GM21526 (cell line): Measurements from ENCODE around the gene SIRPA.
"Not testable (repeated sequence)": the region's sequence is repeated elsewhere in the genome, so short reads cannot be mapped to it uniquely, and the experiment has no call there.

Experiments
- ATAC-seq: cut with Tn5 transposase; IDR thresholded peaks from one replicate; pipeline ENCODE4 v1.9.1; 2021; ENCODE audit warnings: moderate library complexity; ENCODE audit not compliant: unreplicated experiment, low FRiP score

Gene SIRPA

GRCh38 chr20:1904135-1904534, 8.9 kb downstream of the SIRPA start:
- ATAC-seq = no peak

GRCh38 chr20:1905009-1905408, 9.8 kb downstream of the SIRPA start:
- no peak for ATAC-seq

GRCh38 chr20:1905693-1906092, 10.5 kb downstream of the SIRPA start:
- ATAC-seq = no peak

GRCh38 chr20:1906361-1907051, 11.3 kb downstream of the SIRPA start:
- ATAC-seq = no peak

- no peak for ATAC-seq
Observed at GRCh38 chr20:1907586-1907985, 12.4 kb downstream of the SIRPA start.

GRCh38 chr20:1908191-1908590, 13.0 kb downstream of the SIRPA start:
- no peak for ATAC-seq

GRCh38 chr20:1909097-1909496, 13.9 kb downstream of the SIRPA start:
- ATAC-seq = no peak

GRCh38 chr20:1911536-1911935, 16.3 kb downstream of the SIRPA start:
- ATAC-seq = no peak

- ATAC-seq = no peak
Observed at GRCh38 chr20:1912053-1912452, 16.8 kb downstream of the SIRPA start.

GRCh38 chr20:1912646-1913045, 17.4 kb downstream of the SIRPA start:
- no peak for ATAC-seq

GRCh38 chr20:1915233-1915632, 20.0 kb downstream of the SIRPA start:
- not testable (repeated sequence) for ATAC-seq

- ATAC-seq = no peak
Observed at GRCh38 chr20:1915725-1916124, 20.5 kb downstream of the SIRPA start.

- ATAC-seq = no peak
Observed at GRCh38 chr20:1917786-1918185, 22.6 kb downstream of the SIRPA start.

GRCh38 chr20:1918491-1919165, 23.4 kb downstream of the SIRPA start:
- no peak for ATAC-seq

- no peak for ATAC-seq
Observed at GRCh38 chr20:1920252-1920651, 25.0 kb downstream of the SIRPA start.

- no peak for ATAC-seq
Observed at GRCh38 chr20:1920826-1921225, 25.6 kb downstream of the SIRPA start.

- not testable (repeated sequence) for ATAC-seq
Observed at GRCh38 chr20:1921985-1922384, 26.8 kb downstream of the SIRPA start.

- ATAC-seq = no peak
Observed at GRCh38 chr20:1922786-1923185, 27.6 kb downstream of the SIRPA start.

- no peak for ATAC-seq
Observed at GRCh38 chr20:1924910-1925861, 30.0 kb downstream of the SIRPA start.

- no peak for ATAC-seq
Observed at GRCh38 chr20:1926237-1926636, 31.0 kb downstream of the SIRPA start.

GRCh38 chr20:1927217-1927616, 32.0 kb downstream of the SIRPA start:
- no peak for ATAC-seq
